GM12873 (cell line): ENCODE measurements around the gene LAP3.

ENCODE experiments used
- CTCF ChIP-seq: IDR thresholded peaks from 2 replicates; pipeline ENCODE4 v1.5.1; 2012; ENCODE audit warnings: low read depth, mild to moderate bottlenecking, moderate library complexity, low read length, control low read depth; ENCODE audit not compliant: insufficient read depth; ENCODE audit errors: missing control alignments

LAP3 gene

GRCh38 chr4:17567271-17567670, 9.7 kb upstream of the LAP3 start:
- TF ChIP-seq CTCF = no peak

- no peak for TF ChIP-seq CTCF
These were observed 2.8 kb upstream of the LAP3 start for GRCh38 chr4:17574206-17574605.

- peak; percentile 12 for TF ChIP-seq CTCF
These were observed 875 bp downstream of the LAP3 start for GRCh38 chr4:17577665-17578481.

GRCh38 chr4:17578482-17578891, 1.5 kb downstream of the LAP3 start:
- no peak for TF ChIP-seq CTCF

GRCh38 chr4:17580969-17581368, 4.0 kb downstream of the LAP3 start:
- no peak for TF ChIP-seq CTCF

- no peak for TF ChIP-seq CTCF
These were observed 6.3 kb downstream of the LAP3 start for GRCh38 chr4:17583276-17583675.

- TF ChIP-seq CTCF = no peak
These were observed 6.9 kb downstream of the LAP3 start for GRCh38 chr4:17583941-17584340.
